ENCODE results near the gene FGFRL1.

- TF ChIP-seq, protein P1, sequence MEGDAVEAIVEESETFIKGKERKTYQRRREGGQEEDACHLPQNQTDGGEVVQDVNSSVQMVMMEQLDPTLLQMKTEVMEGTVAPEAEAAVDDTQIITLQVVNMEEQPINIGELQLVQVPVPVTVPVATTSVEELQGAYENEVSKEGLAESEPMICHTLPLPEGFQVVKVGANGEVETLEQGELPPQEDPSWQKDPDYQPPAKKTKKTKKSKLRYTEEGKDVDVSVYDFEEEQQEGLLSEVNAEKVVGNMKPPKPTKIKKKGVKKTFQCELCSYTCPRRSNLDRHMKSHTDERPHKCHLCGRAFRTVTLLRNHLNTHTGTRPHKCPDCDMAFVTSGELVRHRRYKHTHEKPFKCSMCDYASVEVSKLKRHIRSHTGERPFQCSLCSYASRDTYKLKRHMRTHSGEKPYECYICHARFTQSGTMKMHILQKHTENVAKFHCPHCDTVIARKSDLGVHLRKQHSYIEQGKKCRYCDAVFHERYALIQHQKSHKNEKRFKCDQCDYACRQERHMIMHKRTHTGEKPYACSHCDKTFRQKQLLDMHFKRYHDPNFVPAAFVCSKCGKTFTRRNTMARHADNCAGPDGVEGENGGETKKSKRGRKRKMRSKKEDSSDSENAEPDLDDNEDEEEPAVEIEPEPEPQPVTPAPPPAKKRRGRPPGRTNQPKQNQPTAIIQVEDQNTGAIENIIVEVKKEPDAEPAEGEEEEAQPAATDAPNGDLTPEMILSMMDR (IDR thresholded peaks at IDR 0.05) = no peak
- TF ChIP-seq PBX3 (IDR thresholded peaks at IDR 0.05) = no peak
- no peak for TF ChIP-seq ESRRA (IDR thresholded peaks at IDR 0.05; ENCODE audit: borderline replicate concordance, low read length)
- TF ChIP-seq MAFK (IDR thresholded peaks at IDR 0.05; ENCODE audit: partially characterized antibody) = no peak
- no peak for TF ChIP-seq NPAS2 (CRISPR knock-in tag; IDR thresholded peaks at IDR 0.05; ENCODE audit: borderline replicate concordance)
- TF ChIP-seq HMGXB4 (CRISPR knock-in tag; IDR thresholded peaks at IDR 0.05; ENCODE audit: borderline replicate concordance) = no peak
- no peak for TF ChIP-seq POLR2A (IDR thresholded peaks at IDR 0.05; ENCODE audit: low read length)
- TF ChIP-seq, protein P2, sequence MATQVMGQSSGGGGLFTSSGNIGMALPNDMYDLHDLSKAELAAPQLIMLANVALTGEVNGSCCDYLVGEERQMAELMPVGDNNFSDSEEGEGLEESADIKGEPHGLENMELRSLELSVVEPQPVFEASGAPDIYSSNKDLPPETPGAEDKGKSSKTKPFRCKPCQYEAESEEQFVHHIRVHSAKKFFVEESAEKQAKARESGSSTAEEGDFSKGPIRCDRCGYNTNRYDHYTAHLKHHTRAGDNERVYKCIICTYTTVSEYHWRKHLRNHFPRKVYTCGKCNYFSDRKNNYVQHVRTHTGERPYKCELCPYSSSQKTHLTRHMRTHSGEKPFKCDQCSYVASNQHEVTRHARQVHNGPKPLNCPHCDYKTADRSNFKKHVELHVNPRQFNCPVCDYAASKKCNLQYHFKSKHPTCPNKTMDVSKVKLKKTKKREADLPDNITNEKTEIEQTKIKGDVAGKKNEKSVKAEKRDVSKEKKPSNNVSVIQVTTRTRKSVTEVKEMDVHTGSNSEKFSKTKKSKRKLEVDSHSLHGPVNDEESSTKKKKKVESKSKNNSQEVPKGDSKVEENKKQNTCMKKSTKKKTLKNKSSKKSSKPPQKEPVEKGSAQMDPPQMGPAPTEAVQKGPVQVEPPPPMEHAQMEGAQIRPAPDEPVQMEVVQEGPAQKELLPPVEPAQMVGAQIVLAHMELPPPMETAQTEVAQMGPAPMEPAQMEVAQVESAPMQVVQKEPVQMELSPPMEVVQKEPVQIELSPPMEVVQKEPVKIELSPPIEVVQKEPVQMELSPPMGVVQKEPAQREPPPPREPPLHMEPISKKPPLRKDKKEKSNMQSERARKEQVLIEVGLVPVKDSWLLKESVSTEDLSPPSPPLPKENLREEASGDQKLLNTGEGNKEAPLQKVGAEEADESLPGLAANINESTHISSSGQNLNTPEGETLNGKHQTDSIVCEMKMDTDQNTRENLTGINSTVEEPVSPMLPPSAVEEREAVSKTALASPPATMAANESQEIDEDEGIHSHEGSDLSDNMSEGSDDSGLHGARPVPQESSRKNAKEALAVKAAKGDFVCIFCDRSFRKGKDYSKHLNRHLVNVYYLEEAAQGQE (IDR thresholded peaks at IDR 0.05) = no peak
- TF ChIP-seq ZSCAN20 (CRISPR knock-in tag; IDR thresholded peaks at IDR 0.05) = no peak
- TF ChIP-seq USF2 (IDR thresholded peaks at IDR 0.05) = no peak
Measured at GRCh38 chr4:1045193-1045594, 33.8 kb downstream of the FGFRL1 start.
